ENCODE measurements around the gene KLHL42.

- TF ChIP-seq, protein P1, sequence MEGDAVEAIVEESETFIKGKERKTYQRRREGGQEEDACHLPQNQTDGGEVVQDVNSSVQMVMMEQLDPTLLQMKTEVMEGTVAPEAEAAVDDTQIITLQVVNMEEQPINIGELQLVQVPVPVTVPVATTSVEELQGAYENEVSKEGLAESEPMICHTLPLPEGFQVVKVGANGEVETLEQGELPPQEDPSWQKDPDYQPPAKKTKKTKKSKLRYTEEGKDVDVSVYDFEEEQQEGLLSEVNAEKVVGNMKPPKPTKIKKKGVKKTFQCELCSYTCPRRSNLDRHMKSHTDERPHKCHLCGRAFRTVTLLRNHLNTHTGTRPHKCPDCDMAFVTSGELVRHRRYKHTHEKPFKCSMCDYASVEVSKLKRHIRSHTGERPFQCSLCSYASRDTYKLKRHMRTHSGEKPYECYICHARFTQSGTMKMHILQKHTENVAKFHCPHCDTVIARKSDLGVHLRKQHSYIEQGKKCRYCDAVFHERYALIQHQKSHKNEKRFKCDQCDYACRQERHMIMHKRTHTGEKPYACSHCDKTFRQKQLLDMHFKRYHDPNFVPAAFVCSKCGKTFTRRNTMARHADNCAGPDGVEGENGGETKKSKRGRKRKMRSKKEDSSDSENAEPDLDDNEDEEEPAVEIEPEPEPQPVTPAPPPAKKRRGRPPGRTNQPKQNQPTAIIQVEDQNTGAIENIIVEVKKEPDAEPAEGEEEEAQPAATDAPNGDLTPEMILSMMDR (conservative IDR thresholded peaks at IDR 0.05; ENCODE audit: low read length), result no peak
- no peak for TF ChIP-seq EZH2phosphoT487 (IDR thresholded peaks at IDR 0.05; ENCODE audit: borderline replicate concordance)
Measured at GRCh38 chr12:27841392-27841882, 61.4 kb downstream of the KLHL42 start.

Measured in Loucy (cell line).